Measurements from ENCODE around the gene COL9A3.

GRCh38 chr20:62787321-62787720 lies 29.5 kb upstream of the COL9A3 start:
- TF ChIP-seq POLR2AphosphoS5 (IDR thresholded peaks at IDR 0.05) (no peak), CTCF (IDR thresholded peaks at IDR 0.05) (no peak)

Data from transverse colon (tissue), 4 donors.